NCI-H2196 (cell line): ENCODE measurements around the gene LMX1B.
"Not testable (repeated sequence)": the region's sequence is repeated elsewhere in the genome, so short reads cannot be mapped to it uniquely, and the experiment has no call there.

Experiments
- DNase-seq: peaks from one replicate; lab custom pipeline; 2025; ENCODE audit not compliant: unreplicated experiment; lab: John Stamatoyannopoulos, UW

LMX1B gene

GRCh38 chr9:126613651-126614050, at the start of gene LMX1B:
LMX1B (plus strand) TSS chr9:126613928; CDS start chr9:126614450, 522 bp downstream.
- peak; percentile 56 for DNase-seq

GRCh38 chr9:126564128-126564527, 49.6 kb upstream of the LMX1B start:
- no peak for DNase-seq

- no peak for DNase-seq
These were observed 49.0 kb upstream of the LMX1B start for GRCh38 chr9:126564716-126565115.

- no peak for DNase-seq
These were observed 48.2 kb upstream of the LMX1B start for GRCh38 chr9:126565336-126566128.

GRCh38 chr9:126569036-126569435, 44.7 kb upstream of the LMX1B start:
- no peak for DNase-seq

- no peak for DNase-seq
These were observed 35.7 kb upstream of the LMX1B start for GRCh38 chr9:126578029-126578428.

GRCh38 chr9:126580319-126580718, 33.4 kb upstream of the LMX1B start:
- DNase-seq: not testable (repeated sequence)

- DNase-seq: no peak
These were observed 31.8 kb upstream of the LMX1B start for GRCh38 chr9:126581893-126582292.

- no peak for DNase-seq
These were observed 31.3 kb upstream of the LMX1B start for GRCh38 chr9:126582427-126582826.

GRCh38 chr9:126583144-126583760, 30.5 kb upstream of the LMX1B start:
- no peak for DNase-seq

GRCh38 chr9:126584611-126585010, 29.1 kb upstream of the LMX1B start:
- DNase-seq: no peak

- no peak for DNase-seq
These were observed 27.5 kb upstream of the LMX1B start for GRCh38 chr9:126586236-126586635.

GRCh38 chr9:126587187-126588185, 26.2 kb upstream of the LMX1B start:
- DNase-seq: no peak

- no peak for DNase-seq
These were observed 25.1 kb upstream of the LMX1B start for GRCh38 chr9:126588491-126589168.

GRCh38 chr9:126589349-126589748, 24.4 kb upstream of the LMX1B start:
- no peak for DNase-seq

GRCh38 chr9:126591083-126591482, 22.6 kb upstream of the LMX1B start:
- no peak for DNase-seq

GRCh38 chr9:126591922-126592321, 21.8 kb upstream of the LMX1B start:
- no peak for DNase-seq

- DNase-seq: no peak
These were observed 21.3 kb upstream of the LMX1B start for GRCh38 chr9:126592461-126592860.

GRCh38 chr9:126595982-126596381, 17.7 kb upstream of the LMX1B start:
- DNase-seq: no peak

- no peak for DNase-seq
These were observed 14.6 kb upstream of the LMX1B start for GRCh38 chr9:126599047-126599650.
